D341Med (cell line): Measurements from ENCODE around the gene AKR1C3.
"Not testable (repeated sequence)": the region's sequence is repeated elsewhere in the genome, so short reads cannot be mapped to it uniquely, and the experiment has no call there.

Source experiments
- DNase-seq: peaks from one replicate; pipeline ENCODE4 v3.0.0; 2012; ENCODE audit warnings: low spot score

The AKR1C3 gene

DNA sequence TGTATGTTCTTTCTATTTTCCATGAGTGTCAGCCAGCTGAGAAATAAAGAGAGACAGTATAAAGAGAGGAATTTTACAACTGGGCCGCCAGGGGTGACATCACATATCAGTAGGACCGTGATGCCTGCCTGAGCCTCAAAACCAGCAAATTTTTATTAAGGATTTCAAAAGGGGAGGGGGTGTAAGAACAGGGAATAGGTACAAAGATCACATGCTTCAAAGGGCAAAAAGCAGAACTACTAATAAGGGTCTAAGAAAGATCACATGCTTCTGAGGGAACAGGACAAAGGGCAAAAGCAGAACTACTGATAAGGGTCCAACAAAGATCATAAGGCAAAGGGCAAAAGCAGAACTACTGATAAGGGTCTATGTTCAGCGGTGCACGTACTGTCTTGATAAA, 43.5 kb downstream of the AKR1C3 start:
- DNase-seq = not testable (repeated sequence)

- DNase-seq = no peak
These were observed 48.0 kb downstream of the AKR1C3 start for GRCh38 chr10:5142199-5142598.

GRCh38 chr10:5143137-5143536, 48.9 kb downstream of the AKR1C3 start:
- no peak for DNase-seq

GRCh38 chr10:5146920-5147254, 52.7 kb downstream of the AKR1C3 start:
- DNase-seq = no peak

DNA sequence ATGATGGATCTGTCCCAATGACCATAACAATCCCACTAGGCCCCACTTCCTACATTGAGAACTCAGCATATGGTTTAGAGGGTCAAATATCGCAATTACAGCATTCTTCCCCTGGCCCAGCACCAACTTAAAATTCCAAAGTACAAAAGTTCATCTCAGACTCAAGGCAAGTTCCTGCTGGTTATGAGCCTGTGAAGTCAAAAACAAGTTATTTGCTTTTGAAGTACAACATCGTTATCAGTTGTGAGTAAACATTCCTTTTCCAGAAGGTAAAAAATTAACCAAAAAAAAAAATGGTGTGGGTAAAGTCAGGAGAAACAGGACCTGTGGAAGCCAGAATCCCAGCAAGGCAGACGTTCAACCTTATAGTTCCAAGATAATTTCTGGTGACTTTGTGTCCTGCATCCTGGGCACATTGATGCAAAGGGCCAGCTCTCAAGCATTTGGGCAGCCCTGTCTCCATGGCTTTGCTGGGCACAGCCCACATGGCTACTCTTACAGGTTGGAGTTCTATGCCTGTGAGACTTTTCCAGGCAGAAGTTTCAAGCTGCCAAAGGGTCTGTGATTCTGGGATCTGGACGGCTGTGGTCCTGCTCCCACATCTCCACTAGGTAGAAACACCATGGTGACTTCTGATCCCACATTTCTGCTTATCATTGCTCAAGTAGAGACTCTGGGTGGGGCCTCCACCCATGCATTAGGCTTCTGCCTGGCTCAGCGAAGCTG, 53.2 kb downstream of the AKR1C3 start:
- DNase-seq = no peak

DNA sequence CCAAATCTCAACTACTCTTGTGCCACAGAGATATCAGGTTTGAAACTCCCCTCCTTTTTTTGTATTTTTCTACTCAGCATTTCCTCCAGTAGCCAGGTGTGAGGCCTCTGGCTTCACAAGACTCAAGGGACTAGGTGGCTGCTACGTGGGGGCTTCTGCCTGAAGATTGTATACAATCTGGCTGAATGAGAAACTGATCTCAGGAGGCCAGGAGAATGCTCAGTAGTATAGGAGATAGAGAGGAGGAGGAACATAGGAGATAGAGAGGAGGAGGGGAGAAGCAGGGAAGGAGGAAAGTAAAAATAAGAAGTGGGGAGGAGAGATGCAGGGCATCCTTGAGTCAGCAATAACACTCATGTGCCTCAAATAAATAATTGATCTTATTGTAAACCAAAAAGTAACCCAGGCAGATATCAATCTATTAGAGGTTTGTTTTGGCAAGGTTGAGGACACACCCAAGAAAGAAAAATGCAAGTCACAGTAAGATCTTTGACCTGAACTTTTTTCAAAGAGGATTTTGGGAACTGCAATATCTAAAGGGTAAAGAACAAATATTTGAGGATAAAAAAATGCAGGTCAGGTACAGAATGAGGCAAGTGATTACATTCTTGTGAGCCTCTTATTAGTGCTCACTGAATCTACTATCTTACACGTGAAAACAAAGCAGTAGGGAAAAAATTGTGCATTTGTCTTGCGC, 53.9 kb downstream of the AKR1C3 start:
- DNase-seq = no peak

- DNase-seq = no peak
These were observed 54.4 kb downstream of the AKR1C3 start for GRCh38 chr10:5148678-5149032.

- DNase-seq = no peak
These were observed 56.9 kb downstream of the AKR1C3 start for GRCh38 chr10:5151076-5151475.

DNA sequence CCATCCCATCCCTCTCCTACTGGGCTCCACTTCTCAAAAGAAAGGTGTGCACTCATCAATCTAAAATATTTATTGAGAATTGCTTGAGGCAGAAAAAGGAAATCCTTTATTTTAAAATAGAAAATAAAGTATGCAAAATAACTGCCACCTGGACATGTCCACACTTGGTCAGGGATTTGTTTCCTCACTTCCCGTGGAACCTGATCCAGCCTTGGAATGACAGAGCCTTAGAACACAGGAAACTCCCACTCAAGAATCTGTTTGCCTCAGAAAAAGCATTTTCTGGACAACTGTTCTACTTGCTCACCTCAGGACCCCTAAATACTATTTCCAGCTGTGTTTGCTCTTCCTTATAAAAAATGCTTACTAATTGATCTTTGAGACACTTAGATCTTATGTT, 61.7 kb downstream of the AKR1C3 start:
- no peak for DNase-seq
